ENCODE measurements around the gene CACNG4.

GRCh38 chr17:67041941-67042899 is 77.7 kb downstream of the CACNG4 start:
- TF ChIP-seq CTCF (IDR thresholded peaks at IDR 0.05), result no peak
- TF ChIP-seq POLR2A (IDR thresholded peaks at IDR 0.05), result no peak
